NCI-H2107 (cell line): ENCODE results near the gene N4BP3.
A peak's percentile ranks its signal among the peaks of the same experiment; 100 is the strongest.

Source experiments
- DNase-seq: peaks from one replicate; lab custom pipeline; 2025; lab: John Stamatoyannopoulos, UW

N4BP3 gene

GRCh38 chr5:178104492-178104891 lies 8.8 kb upstream of the N4BP3 start:
- no peak for DNase-seq

- no peak for DNase-seq
Measured at GRCh38 chr5:178106086-178106485, 7.2 kb upstream of the N4BP3 start.

DNA sequence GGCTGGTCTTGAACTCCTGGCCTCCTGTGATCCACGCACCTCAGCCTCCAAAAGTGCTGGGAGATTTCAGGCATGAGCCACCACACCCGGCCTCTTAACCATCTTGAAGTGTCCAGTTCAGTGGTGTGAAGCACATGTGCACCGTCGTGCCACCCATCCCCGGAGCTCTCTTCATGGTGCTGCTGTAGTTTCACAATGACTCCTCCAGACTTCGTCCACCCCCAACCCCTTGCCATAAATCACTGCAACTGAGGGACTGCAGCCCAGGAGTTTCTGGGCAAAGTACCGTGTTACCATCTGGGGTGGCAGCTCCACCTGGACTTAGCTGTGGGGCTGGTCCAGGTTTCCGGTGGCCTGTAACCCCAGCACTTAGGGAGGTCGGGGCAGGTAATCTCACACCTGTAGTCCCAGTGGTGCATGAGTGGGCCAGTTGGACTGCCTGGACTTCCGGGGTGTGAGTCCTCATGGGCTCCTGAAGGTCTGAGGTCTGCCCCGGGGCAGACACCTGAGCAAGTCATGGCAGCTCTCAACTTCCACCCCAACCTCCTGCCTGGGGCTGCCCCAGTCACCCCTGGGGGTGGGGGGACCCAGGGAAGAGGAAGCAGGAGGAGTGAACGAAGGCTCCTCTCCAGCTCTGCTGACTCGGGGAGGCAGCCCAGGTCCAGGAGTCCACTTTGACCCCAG lies 6.6 kb upstream of the N4BP3 start:
- DNase-seq, result no peak

DNA sequence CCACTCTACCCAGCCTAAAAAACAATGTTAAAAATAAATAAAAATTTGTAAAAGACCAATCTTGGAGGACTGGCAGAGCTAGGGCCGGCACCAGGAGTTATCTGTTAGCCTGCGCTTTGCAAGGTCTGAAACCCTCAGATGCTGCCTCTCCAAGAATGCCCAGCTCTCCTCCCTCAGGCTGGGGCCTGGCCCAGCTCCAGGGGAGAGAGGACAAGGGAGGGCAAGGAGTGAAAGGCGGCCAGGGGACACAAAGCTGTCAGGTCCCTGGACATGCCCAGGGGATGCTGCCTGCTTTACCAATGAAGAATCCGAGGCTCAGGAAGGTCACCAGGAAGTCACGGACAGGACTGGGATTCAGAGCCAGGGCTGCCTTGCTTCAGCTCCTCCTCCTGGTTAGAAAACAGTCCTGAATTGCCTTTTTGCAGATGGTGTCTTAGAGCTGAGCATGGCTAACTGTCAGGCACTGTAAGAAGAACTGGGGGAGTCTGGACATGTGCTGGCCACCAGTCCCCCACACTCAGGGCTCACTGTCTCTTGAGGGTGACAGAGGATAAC lies 5.5 kb upstream of the N4BP3 start:
- no peak for DNase-seq

DNA sequence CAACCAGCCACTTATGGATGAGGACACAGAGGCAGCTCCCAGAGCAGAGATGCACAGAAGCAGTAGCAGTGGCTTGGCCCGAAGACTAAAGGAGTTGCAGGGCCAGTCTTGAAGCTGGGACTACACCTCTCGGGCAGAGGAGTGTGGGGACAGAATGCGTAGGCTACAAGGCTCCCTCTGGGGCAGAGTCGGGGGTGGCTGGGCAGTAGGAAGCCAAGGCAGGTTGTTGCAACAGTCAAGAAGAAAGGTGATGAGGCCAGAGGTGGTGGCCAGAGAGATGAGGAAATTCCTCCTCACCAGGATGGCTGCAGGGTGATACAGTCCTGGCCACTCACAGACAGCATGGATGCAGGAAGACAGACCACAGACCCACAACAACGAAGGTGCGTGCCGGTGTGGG lies 4.9 kb upstream of the N4BP3 start:
- no peak for DNase-seq

- no peak for DNase-seq
Measured at GRCh38 chr5:178108966-178109365, 4.4 kb upstream of the N4BP3 start.

GRCh38 chr5:178110511-178110910 lies 2.8 kb upstream of the N4BP3 start:
- DNase-seq, result no peak

DNA sequence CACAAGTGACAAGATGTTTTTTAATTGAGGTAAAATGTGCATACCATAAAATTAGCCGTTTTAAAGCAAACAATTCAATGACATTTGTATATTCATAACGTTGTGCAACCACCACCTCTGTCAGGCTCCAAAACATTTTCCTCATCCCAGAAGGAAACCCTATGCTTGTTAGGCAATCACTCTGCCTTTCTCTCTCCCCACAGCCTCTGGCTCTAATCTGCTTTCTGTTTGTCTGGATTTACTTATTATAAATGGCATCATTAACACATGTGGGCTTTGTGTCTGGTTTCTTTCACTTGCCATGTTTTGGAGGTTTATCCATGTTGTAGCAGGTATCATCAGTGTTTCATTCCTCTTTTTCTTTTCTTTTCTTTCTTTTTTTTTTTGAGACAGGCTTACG lies 1.4 kb upstream of the N4BP3 start:
- no peak for DNase-seq

- DNase-seq, result no peak
Measured at GRCh38 chr5:178112545-178112944, 787 bp upstream of the N4BP3 start.

DNA sequence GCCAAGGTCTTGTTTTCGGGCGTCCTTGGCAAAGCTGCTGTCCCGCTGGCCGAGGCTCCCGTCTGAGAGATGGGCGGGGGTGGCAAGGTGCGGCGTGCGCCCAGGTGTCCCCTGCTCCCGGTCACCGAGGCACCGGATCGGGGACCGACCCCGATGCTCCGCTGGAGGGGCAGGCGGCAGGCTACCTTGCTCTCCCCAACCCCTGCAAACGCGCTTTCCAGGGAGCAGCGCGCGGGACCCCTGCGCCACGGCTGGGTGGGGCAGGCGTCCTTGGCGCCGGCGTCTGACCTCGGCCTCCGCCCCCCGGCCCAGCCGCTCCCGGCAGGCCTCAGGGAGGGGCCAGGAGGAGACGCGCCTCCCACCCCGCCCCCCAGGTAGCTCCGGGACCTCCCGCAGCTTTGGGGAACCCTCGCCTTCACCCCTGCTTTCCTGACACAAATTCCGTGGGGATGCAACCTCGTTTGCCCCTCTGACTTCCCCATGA lies 551 bp downstream of the N4BP3 start:
- DNase-seq, result no peak

GRCh38 chr5:178114325-178115135 lies 1.2 kb downstream of the N4BP3 start:
- DNase-seq, result no peak

DNA sequence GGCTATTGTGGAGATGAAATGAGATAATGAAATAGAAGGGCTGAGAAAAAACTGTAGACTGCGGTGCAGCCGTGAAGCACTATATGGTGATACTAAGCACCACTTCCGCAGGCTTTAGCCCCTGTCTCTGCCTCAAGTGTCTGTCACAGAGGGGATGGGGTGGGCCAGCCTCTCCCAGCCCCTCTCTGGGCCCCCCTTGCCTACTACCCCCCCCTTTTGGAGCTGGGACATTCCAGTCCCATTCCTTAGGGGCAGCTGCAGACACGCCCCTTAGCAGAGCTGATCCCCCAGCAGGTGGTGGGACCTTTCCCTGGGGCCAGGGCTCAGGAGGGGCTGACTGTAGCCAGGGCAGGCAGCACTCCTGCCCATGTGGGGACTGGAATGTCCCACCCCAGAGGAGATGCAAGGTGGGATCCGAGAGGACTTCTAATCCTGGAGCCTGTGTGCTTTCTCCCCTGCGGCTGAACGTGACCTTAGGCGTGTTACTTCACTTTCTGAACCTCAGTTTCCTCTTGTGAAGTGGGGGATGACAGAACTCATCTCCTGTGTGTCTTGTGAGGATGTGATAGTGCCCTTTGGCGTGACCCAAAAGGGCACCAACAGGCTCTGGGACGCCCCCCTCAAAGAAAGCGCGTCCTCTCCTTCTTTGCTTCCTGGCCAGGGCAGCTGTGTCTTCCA lies 1.9 kb downstream of the N4BP3 start:
- no peak for DNase-seq

DNA sequence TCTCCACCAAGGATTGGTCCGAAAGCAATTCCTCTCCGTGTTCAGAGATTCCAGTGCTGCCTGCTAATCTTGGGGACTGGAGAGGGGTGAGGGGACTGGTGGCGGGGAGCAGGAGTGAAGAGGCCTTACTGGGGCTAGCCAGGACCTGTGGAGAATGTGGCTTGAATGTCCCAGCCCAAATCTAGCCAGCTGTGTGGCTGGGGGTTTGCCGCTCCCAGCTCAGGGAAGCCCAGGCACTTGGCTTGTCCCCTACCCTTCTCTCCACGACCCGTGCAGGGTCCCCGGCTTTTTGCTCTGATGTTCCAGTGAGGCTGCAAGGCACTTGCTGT lies 2.4 kb downstream of the N4BP3 start:
- no peak for DNase-seq

GRCh38 chr5:178116143-178116885 lies 3.0 kb downstream of the N4BP3 start:
- no peak for DNase-seq

GRCh38 chr5:178117923-178118701 lies 4.8 kb downstream of the N4BP3 start:
- DNase-seq, result no peak

DNA sequence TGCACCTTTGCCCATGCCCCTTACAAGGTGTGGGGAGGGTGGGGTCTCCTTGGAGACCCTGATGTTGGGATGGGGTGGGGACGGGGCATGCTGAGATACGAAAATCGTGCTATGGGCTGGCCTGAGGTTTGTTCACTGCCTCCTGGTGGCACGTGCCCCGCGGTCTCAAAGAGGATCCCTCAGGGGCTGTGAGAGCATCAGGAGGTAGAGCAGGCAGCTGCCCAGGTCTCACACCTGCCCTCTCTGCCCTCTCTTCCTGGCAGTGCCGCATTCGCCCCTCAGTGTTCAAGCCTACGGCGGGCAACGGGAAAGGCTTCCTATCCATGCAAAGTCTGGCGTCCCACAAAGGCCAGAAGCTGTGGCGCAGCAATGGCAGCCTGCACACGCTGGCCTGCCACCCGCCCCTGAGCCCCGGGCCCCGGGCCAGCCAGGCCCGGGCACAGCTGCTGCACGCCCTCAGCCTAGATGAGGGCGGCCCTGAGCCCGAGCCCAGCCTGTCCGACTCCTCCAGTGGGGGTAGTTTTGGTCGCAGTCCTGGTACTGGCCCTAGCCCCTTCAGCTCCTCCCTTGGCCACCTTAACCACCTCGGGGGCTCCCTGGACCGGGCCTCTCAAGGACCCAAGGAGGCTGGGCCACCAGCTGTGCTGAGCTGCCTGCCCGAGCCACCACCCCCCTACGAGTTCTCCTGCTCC lies 6.7 kb downstream of the N4BP3 start:
- DNase-seq, result no peak

- peak; percentile 72 for DNase-seq
Measured at GRCh38 chr5:178120607-178121357, 7.5 kb downstream of the N4BP3 start.

DNA sequence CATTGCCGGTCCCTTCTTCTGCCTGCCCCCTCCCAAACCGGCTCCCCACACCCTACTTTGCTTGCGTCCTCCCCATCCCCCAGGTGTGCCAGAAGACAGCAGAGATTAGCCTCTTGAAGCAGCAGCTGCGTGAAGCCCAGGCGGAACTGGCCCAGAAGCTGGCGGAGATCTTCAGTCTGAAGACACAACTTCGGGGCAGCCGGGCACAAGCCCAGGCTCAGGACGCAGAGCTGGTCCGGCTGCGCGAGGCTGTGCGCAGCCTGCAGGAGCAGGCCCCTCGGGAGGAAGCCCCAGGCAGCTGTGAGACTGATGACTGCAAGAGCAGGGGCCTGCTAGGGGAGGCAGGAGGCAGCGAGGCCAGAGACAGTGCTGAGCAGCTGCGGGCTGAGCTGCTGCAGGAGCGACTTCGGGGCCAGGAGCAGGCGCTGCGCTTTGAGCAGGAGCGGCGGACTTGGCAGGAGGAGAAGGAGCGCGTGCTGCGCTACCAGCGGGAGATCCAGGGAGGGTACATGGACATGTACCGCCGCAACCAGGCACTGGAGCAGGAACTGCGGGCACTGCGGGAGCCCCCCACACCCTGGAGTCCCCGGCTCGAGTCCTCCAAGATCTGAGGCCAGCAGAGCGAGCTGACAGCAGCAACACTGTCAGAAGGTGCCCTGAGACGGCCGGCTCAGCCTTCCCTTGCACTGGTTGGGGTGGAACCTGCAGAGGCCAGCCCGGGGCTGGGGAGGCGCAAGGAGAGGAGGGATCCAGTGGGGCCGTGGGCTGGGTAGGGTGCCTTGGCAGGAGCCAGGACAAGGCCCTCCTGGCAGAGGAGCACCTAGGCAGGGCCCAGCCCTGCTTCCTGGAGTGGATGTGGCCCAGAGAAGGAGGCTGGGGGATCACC lies 8.3 kb downstream of the N4BP3 start:
- no peak for DNase-seq

GRCh38 chr5:178122346-178122745 lies 9.0 kb downstream of the N4BP3 start:
- no peak for DNase-seq
